ENCODE data around the gene FRMPD4.

Gene FRMPD4

DNA sequence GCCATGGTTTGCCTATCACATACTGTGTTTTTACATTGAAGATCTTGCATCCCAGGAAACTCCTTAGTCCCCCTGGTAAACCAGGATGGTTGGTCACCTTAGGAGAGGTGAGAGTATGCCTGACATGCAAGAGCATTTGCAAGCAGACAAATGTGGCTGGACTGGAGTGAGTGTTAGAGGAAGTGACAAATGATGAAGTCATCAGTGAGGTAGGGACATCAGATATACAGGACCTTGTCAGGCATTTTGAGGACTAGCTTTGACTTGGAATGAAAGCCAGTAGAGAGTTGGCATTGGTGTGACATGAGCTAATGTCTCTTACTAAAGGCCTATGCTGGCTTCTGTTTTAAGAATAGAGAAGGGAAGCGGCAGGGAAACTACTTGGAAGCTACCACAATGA is 124.9 kb downstream of the FRMPD4 start:
- TF ChIP-seq, protein P1, sequence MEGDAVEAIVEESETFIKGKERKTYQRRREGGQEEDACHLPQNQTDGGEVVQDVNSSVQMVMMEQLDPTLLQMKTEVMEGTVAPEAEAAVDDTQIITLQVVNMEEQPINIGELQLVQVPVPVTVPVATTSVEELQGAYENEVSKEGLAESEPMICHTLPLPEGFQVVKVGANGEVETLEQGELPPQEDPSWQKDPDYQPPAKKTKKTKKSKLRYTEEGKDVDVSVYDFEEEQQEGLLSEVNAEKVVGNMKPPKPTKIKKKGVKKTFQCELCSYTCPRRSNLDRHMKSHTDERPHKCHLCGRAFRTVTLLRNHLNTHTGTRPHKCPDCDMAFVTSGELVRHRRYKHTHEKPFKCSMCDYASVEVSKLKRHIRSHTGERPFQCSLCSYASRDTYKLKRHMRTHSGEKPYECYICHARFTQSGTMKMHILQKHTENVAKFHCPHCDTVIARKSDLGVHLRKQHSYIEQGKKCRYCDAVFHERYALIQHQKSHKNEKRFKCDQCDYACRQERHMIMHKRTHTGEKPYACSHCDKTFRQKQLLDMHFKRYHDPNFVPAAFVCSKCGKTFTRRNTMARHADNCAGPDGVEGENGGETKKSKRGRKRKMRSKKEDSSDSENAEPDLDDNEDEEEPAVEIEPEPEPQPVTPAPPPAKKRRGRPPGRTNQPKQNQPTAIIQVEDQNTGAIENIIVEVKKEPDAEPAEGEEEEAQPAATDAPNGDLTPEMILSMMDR (IDR thresholded peaks at IDR 0.05; ENCODE audit: low read depth, low read length, missing control alignments) = no peak
- H3K4me3 ChIP-seq (replicated peaks; ENCODE audit: low read depth, low read length) = no peak overlapping the region
- DNase-seq (ENCODE audit: extremely low read depth, low read depth) = no peak

DNA sequence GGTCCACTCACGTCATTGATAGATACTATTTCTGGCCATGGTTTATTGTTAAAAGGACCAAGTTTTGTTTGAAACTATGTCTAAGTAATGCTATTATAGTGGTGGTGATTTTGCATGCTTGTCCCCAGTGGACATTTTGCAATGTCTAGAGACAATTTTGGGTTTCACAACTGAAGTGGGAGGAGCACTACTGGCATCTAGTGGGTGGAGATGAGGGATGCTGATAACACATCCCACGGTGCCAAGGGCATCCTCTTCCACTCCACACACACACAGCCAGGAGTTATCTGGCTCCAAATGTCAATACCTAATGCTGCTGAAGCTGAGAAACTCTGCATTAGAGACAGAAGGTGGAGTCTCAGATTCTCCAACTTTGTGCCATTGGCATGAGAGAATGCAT is 131.2 kb downstream of the FRMPD4 start:
- no peak overlapping the region for H3K4me3 ChIP-seq (replicated peaks; ENCODE audit: low read depth, low read length)
- TF ChIP-seq, protein P1 (IDR thresholded peaks at IDR 0.05; ENCODE audit: low read depth, low read length, missing control alignments) = no peak
- no peak for DNase-seq (ENCODE audit: extremely low read depth, low read depth)

DNA sequence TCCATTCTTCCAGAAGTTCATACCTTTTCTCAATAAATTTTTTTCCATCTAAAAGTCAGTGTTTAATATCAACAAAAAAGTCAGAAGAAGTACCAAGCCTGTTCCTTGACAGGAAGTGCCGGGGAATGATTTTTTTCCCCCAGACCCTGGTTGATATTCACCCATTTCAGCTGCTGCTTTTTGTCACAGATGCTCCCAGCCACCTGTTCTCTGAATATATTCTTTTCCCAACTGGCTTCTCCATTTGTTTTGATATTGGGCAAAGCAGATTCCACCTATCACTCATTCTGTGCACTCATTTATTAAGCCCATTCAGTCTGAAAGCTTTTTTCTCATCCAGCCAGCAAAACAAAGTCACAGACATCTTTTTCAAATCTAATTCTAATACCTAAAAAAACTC is 139.9 kb downstream of the FRMPD4 start:
- TF ChIP-seq, protein P1 (IDR thresholded peaks at IDR 0.05; ENCODE audit: low read depth, low read length, missing control alignments) = no peak
- H3K4me3 ChIP-seq (replicated peaks; ENCODE audit: low read depth, low read length) = no peak overlapping the region
- no peak for DNase-seq (ENCODE audit: extremely low read depth, low read depth)

DNA sequence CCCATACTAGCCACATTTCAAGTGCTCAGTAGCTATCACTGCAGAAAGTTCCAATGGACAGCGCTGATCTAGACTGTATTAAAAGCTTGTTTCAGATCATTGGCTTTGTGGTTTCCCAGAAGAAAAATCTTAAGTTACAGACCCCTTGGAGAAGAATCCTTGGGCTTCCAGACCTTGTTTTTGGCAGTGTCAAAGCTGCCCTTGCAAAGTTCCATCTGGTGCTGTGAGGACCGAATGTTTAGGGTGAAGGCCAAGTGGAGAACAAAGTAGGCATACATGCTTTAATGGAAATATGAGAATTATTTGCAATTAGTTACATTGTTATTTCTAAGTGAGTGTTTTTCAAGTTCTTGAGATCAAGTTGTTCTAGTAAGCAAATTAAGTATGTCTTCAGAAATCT is 144.7 kb downstream of the FRMPD4 start:
- DNase-seq (ENCODE audit: extremely low read depth, low read depth) = no peak
- H3K4me3 ChIP-seq (replicated peaks; ENCODE audit: low read depth, low read length) = no peak overlapping the region
- TF ChIP-seq, protein P1 (IDR thresholded peaks at IDR 0.05; ENCODE audit: low read depth, low read length, missing control alignments) = no peak

DNA sequence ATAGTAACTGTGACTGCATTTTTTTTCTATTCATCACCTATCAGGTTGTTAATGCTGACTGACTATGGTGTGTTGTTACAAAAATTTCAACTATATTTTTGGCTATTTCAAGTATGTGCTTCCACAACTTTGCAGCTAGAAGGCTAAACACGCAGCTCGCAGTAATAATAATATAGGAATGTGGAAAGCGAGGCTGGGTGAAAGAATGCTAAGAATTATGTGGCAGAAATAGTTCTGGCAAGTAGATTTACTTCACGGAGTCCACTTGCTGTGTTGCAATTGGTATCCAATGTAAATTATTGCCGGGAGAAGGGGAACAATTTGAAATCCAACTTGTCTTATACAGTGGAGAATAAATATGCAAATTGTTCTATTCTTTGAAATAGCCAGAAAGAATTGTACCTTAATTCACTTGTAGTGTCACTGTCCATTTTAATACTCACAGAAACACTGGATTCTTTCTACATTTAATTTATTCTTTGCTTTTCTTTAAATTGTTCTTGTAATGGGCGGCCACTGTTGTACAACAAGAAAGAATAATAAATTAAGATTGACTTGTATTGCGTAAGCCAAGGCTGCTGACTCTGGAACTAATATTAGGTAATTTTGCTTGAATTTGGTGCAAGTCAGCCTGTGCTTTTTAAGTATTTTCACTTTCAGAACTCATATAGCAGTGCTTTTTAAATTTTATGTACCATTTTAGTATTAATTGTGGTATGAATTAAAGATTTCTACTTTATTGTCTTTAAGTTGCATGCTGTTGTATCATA is 154.9 kb downstream of the FRMPD4 start:
- TF ChIP-seq, protein P1 (IDR thresholded peaks at IDR 0.05; ENCODE audit: low read depth, low read length, missing control alignments) = no peak
- H3K4me3 ChIP-seq (replicated peaks; ENCODE audit: low read depth, low read length) = no peak overlapping the region
- no peak for DNase-seq (ENCODE audit: extremely low read depth, low read depth)

DNA sequence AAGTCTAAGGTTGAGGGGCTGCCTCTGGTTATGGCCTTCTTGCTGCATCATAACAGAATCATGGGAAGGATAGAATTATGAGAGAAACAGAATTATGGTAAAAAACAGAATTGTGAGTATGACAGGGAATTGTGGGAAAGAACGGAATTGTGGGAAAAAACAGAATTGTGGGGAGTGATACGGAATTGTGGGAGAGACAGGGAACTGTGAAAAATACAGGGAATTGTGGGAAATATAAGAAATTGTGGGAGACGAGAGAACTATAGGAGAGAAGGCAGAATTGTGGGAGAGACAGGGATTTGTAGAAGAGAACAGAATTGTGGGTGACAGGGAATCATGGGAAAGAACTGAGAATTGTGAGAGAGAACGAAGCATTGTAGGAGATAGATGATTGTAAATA is 159.1 kb downstream of the FRMPD4 start:
- TF ChIP-seq, protein P1 (IDR thresholded peaks at IDR 0.05; ENCODE audit: low read depth, low read length, missing control alignments) = no peak
- H3K4me3 ChIP-seq (replicated peaks; ENCODE audit: low read depth, low read length) = no peak overlapping the region
- no peak for DNase-seq (ENCODE audit: extremely low read depth, low read depth)

DNA sequence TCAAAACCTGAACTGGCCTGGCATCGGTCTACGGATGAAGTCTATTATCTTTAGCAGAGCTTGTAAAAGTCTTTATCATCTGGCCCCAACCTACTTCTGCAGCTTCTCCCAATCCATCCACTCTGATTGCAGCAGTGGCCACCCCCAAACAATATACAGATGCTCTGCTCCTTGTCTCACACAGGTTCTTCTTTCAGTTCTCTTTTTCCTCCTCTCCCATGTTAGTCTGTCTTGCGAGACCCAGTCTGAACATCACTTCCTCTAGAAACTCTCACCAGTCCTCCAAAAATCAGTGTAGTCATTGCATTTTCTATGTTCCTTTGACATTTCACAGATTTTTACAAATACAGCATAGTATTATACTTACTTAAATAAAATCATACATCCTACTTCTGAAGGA is 163.0 kb downstream of the FRMPD4 start:
- no peak overlapping the region for H3K4me3 ChIP-seq (replicated peaks; ENCODE audit: low read depth, low read length)
- TF ChIP-seq, protein P1 (IDR thresholded peaks at IDR 0.05; ENCODE audit: low read depth, low read length, missing control alignments) = no peak
- DNase-seq (ENCODE audit: extremely low read depth, low read depth) = no peak
